ENCODE results near the gene NPHP4.

Gene NPHP4

DNA sequence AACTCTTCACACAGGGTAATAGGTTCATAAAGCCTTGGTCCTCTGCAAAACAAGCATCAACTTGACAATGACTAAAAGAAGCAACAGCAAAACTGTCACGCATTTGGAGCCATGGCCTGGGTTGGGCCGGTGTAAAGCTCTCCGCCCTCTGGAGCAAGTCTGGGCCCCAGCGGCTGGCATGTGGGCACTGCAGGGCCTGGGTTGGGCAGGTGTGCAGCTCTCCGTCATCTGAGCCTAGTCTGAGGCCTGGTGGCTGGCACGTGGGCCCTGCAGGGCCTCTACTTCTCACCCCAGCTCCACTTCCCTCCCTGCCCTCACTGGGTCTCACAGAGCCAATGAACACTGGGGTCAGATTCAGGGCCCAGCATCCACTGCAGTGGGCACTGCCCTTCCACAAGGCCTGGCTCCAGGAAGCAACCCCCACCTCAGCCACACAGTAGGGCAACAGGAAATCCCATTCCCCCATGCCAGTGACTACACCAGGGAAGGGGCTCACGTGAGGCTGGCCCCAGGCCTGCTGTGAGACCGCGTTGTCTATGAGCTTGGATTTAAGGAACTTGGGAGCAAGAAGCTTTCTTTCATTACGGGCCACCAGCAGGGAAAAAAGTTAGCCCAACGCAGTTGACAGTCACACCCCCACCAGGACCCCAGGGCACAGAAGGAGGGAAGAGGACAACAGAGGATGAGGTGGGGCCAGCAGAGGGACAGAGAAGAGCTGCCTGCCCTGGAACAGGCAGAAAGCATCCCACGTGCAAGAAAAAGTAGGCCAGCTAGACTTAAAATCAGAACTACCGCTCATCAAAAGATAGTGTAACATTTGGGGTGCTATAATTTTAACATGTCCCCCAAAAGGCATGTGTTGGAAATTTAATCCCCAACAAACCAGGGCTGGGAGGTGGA lies 52.7 kb downstream of the NPHP4 start:
- no peak for DNase-seq (ENCODE audit: low read depth, low spot score)
- TF ChIP-seq SUZ12 (IDR thresholded peaks at IDR 0.05; ENCODE audit: extremely low read depth, insufficient read depth, insufficient read length) (no peak), ZNF274 (IDR thresholded peaks at IDR 0.05; ENCODE audit: low read depth, low read length) (no peak), YY1 (IDR thresholded peaks at IDR 0.05; ENCODE audit: insufficient read depth, insufficient read length) (no peak)
- Histone ChIP-seq H3K4me1 (ENCODE audit: insufficient read depth, insufficient read length) (no peaks in the 10 kb centered on the region), H3K9me3 (ENCODE audit: insufficient read depth, low read length) (peaks cover 8% of the 10 kb centered on the region; the same call in 1 of the 2 replicates), H3K4me3 (ENCODE audit: insufficient read length, low read depth) (no peak overlapping the region), H3K27me3 (ENCODE audit: insufficient read depth, insufficient read length) (no peaks in the 10 kb centered on the region), H3K36me3 (ENCODE audit: insufficient read depth, insufficient read length, low read length) (no peaks in the 10 kb centered on the region), H3K9ac (ENCODE audit: insufficient read length, low read depth) (no peak overlapping the region)

DNA sequence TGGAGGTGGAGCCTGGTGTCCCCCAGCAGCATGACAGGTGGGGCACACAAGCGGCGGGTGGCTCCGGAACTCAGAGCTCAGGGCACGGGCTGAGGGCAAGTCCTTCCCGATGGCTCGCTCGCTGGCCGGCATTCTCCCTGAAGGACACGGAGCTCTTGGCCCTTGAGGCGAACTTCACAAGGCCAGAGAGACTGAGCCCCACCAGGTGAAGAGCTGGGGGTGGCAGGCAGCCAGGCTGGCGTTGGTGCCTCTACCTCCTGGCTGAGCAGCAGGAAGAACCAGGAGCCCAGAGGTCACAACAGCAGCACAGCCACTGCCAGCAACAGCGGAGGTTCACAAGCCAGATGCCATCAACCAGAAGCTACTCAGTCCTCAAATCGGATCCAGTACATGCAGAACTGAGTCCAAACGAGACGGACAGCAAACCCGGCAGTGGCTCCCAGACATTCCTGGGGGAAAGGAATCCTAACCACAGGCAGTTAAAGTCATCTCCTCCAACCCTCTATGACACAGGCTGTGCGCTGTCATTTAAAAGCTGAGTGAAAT lies 54.1 kb downstream of the NPHP4 start:
- no peak overlapping the region for H3K9ac ChIP-seq (ENCODE audit: insufficient read length, low read depth)
- H3K9me3 ChIP-seq (ENCODE audit: insufficient read depth, low read length), result peaks cover 8% of the 10 kb centered on the region; the same call in 1 of the 2 replicates
- no peaks in the 10 kb centered on the region for H3K27me3 ChIP-seq (ENCODE audit: insufficient read depth, insufficient read length)
- H3K4me1 ChIP-seq (ENCODE audit: insufficient read depth, insufficient read length), result no peaks in the 10 kb centered on the region
- TF ChIP-seq SUZ12 (IDR thresholded peaks at IDR 0.05; ENCODE audit: extremely low read depth, insufficient read depth, insufficient read length) (no peak), ZNF274 (IDR thresholded peaks at IDR 0.05; ENCODE audit: low read depth, low read length) (no peak), YY1 (IDR thresholded peaks at IDR 0.05; ENCODE audit: insufficient read depth, insufficient read length) (no peak)
- no peak overlapping the region for H3K4me3 ChIP-seq (ENCODE audit: insufficient read length, low read depth)
- H3K36me3 ChIP-seq (ENCODE audit: insufficient read depth, insufficient read length, low read length), result no peaks in the 10 kb centered on the region
- DNase-seq (ENCODE audit: low read depth, low spot score), result no peak

GRCh38 chr1:5937373-5937857 lies 54.8 kb downstream of the NPHP4 start:
- TF ChIP-seq ZNF274 (IDR thresholded peaks at IDR 0.05; ENCODE audit: low read depth, low read length), result no peak
- TF ChIP-seq SUZ12 (IDR thresholded peaks at IDR 0.05; ENCODE audit: extremely low read depth, insufficient read depth, insufficient read length), result no peak
- no peak for TF ChIP-seq YY1 (IDR thresholded peaks at IDR 0.05; ENCODE audit: insufficient read depth, insufficient read length)
- no peak for DNase-seq (ENCODE audit: low read depth, low spot score)
- Histone ChIP-seq H3K36me3 (ENCODE audit: insufficient read depth, insufficient read length, low read length) (no peaks in the 10 kb centered on the region), H3K9me3 (ENCODE audit: insufficient read depth, low read length) (peaks cover 8% of the 10 kb centered on the region; the same call in 1 of the 2 replicates), H3K27me3 (ENCODE audit: insufficient read depth, insufficient read length) (no peaks in the 10 kb centered on the region), H3K4me3 (ENCODE audit: insufficient read length, low read depth) (no peak overlapping the region), H3K4me1 (ENCODE audit: insufficient read depth, insufficient read length) (no peaks in the 10 kb centered on the region), H3K9ac (ENCODE audit: insufficient read length, low read depth) (no peak overlapping the region)

DNA sequence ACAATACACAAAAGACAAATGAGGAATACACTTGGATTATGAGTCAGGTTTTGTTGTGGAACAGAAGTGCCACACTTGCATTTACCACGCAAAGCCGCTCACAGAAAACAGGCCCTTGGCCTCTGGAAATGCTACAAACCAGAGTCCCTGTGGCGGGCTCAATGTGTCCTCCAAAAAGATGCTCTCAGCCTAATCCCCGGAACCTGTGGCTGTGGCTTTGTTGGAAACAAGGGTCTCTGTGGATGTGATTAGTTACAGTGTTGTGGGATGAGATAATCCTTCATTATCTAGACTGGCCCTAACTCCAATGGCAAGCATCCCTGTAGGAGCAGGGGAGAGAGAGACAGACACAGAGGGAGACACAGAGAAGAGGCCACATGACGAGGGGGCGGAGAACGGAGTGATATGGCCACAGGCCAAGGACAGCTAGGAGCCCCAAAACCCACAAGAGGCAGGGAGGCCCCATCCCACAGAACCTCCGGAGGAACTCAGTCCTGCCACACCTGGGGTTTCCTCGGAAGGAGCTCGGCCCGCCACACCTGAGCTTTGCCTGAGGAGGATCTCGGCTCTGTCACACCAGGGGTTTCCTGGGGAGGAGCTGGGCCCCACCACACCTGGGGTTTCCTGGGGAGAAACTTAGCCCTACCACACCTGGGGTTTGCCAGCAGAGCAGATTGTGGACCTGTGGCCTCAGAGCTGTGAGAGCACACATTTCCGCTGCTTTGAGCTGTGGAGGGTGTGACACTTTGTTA lies 55.4 kb downstream of the NPHP4 start:
- Histone ChIP-seq H3K4me1 (ENCODE audit: insufficient read depth, insufficient read length) (no peaks in the 10 kb centered on the region), H3K36me3 (ENCODE audit: insufficient read depth, insufficient read length, low read length) (no peaks in the 10 kb centered on the region), H3K27me3 (ENCODE audit: insufficient read depth, insufficient read length) (no peaks in the 10 kb centered on the region)

GRCh38 chr1:5936126-5936525 lies 56.1 kb downstream of the NPHP4 start:
- H3K36me3 ChIP-seq (ENCODE audit: insufficient read depth, insufficient read length, low read length), result no peaks in the 10 kb centered on the region
- TF ChIP-seq YY1 (IDR thresholded peaks at IDR 0.05; ENCODE audit: insufficient read depth, insufficient read length), result no peak
- no peak for TF ChIP-seq ZNF274 (IDR thresholded peaks at IDR 0.05; ENCODE audit: low read depth, low read length)
- TF ChIP-seq SUZ12 (IDR thresholded peaks at IDR 0.05; ENCODE audit: extremely low read depth, insufficient read depth, insufficient read length), result no peak
- H3K4me1 ChIP-seq (ENCODE audit: insufficient read depth, insufficient read length), result no peaks in the 10 kb centered on the region
- H3K9me3 ChIP-seq (ENCODE audit: insufficient read depth, low read length), result peaks cover 8% of the 10 kb centered on the region; the same call in 1 of the 2 replicates
- no peak for DNase-seq (ENCODE audit: low read depth, low spot score)
- H3K27me3 ChIP-seq (ENCODE audit: insufficient read depth, insufficient read length), result no peaks in the 10 kb centered on the region
- no peak overlapping the region for H3K9ac ChIP-seq (ENCODE audit: insufficient read length, low read depth)
- H3K4me3 ChIP-seq (ENCODE audit: insufficient read length, low read depth), result no peak overlapping the region

More for the DNA sequence above, 55.4 kb downstream of the NPHP4 start:
- Histone ChIP-seq H3K9me3 (ENCODE audit: insufficient read depth, low read length) (peaks cover 8% of the 10 kb centered on the region; the same call in 1 of the 2 replicates), H3K4me3 (ENCODE audit: insufficient read length, low read depth) (no peak overlapping the region), H3K9ac (ENCODE audit: insufficient read length, low read depth) (no peak overlapping the region)
- TF ChIP-seq YY1 (IDR thresholded peaks at IDR 0.05; ENCODE audit: insufficient read depth, insufficient read length) (no peak), ZNF274 (IDR thresholded peaks at IDR 0.05; ENCODE audit: low read depth, low read length) (no peak), SUZ12 (IDR thresholded peaks at IDR 0.05; ENCODE audit: extremely low read depth, insufficient read depth, insufficient read length) (no peak)
- DNase-seq (ENCODE audit: low read depth, low spot score), result no peak

- no peak for TF ChIP-seq ZNF274 (IDR thresholded peaks at IDR 0.05; ENCODE audit: low read depth, low read length)
- TF ChIP-seq SUZ12 (IDR thresholded peaks at IDR 0.05; ENCODE audit: extremely low read depth, insufficient read depth, insufficient read length), result no peak
- TF ChIP-seq YY1 (IDR thresholded peaks at IDR 0.05; ENCODE audit: insufficient read depth, insufficient read length), result no peak
- no peaks in the 10 kb centered on the region for H3K4me1 ChIP-seq (ENCODE audit: insufficient read depth, insufficient read length)
- H3K9me3 ChIP-seq (ENCODE audit: insufficient read depth, low read length), result peaks cover 8% of the 10 kb centered on the region; the same call in 1 of the 2 replicates
- no peak overlapping the region for H3K4me3 ChIP-seq (ENCODE audit: insufficient read length, low read depth)
- H3K9ac ChIP-seq (ENCODE audit: insufficient read length, low read depth), result no peak overlapping the region
- DNase-seq (ENCODE audit: low read depth, low spot score), result no peak
- H3K27me3 ChIP-seq (ENCODE audit: insufficient read depth, insufficient read length), result no peaks in the 10 kb centered on the region
- no peaks in the 10 kb centered on the region for H3K36me3 ChIP-seq (ENCODE audit: insufficient read depth, insufficient read length, low read length)
Measured at GRCh38 chr1:5935026-5935425, 57.2 kb downstream of the NPHP4 start.
